GM12878 (cell line): ENCODE data around the gene AMZ2.
A peak's percentile ranks its signal among the peaks of the same experiment; 100 is the strongest.

Experiments
- CHD2 ChIP-seq: IDR thresholded peaks from 2 replicates; pipeline ENCODE4 v1.6.1; 2011; ENCODE audit warnings: low read depth, low read length, improper control_type of control experiment, borderline replicate concordance
- CHD4 ChIP-seq: fragments of 200-600 bp; sonication (generic); IDR thresholded peaks from 2 replicates; pipeline ENCODE4 v1.6.1; 2016; ENCODE audit warnings: mild to moderate bottlenecking
- CREM ChIP-seq: IDR thresholded peaks from 2 replicates; pipeline ENCODE4 v1.6.1; 2014; ENCODE audit warnings: antibody characterized with exemption, low read depth
- EP300 ChIP-seq, 2 experiments: fragments of 150-350 bp in 1 of 2; IDR thresholded peaks; 2 replicates each; pipeline ENCODE4 v1.6.1; 2011 to 2012; ENCODE audit warnings: low read depth in 2 of 2, low read length in 2 of 2, borderline replicate concordance in 1 of 2, improper control_type of control experiment in 1 of 2, inconsistent platforms in 1 of 2; ENCODE audit not compliant: control insufficient read depth in 1 of 2
- EZH2 ChIP-seq: IDR thresholded peaks from 2 replicates; pipeline ENCODE4 v1.6.1; 2012; ENCODE audit warnings: low read depth, mild to moderate bottlenecking, control low read depth, inconsistent platforms, low read length, borderline replicate concordance; ENCODE audit not compliant: control insufficient read depth
- GABPA ChIP-seq: IDR thresholded peaks from 2 replicates; pipeline ENCODE4 v1.6.1; 2014; ENCODE audit warnings: antibody characterized with exemption, low read depth, mild to moderate bottlenecking, inconsistent platforms
- NFYB ChIP-seq: IDR thresholded peaks from 2 replicates; pipeline ENCODE4 v1.6.1; 2011; ENCODE audit warnings: low read depth, mild to moderate bottlenecking, low read length, improper control_type of control experiment, moderate library complexity; ENCODE audit not compliant: insufficient read depth
- POLR2A ChIP-seq: IDR thresholded peaks from 2 replicates; pipeline ENCODE4 v1.6.1; 2011; ENCODE audit warnings: low read depth, mild to moderate bottlenecking, low read length
- TF ChIP-seq, protein P1 (sequence below), 3 experiments: IDR thresholded peaks in 2 of 3; conservative IDR thresholded peaks in 1 of 3; 2 replicates each; pipeline ENCODE4 v1.5.1; 2011; ENCODE audit warnings: low read depth in 3 of 3, low read length in 3 of 3, mild to moderate bottlenecking in 3 of 3, control low read depth in 2 of 3, moderate library complexity in 2 of 3, inconsistent platforms in 1 of 3, mixed read lengths in 1 of 3; ENCODE audit not compliant: control insufficient read depth in 2 of 3, insufficient read depth in 1 of 3; ENCODE audit errors: extremely low read depth in 1 of 3
- TF ChIP-seq, protein P2 (sequence below): IDR thresholded peaks from 2 replicates; pipeline ENCODE4 v1.6.1; 2012; ENCODE audit warnings: low read depth, low read length, improper control_type of control experiment
- TF ChIP-seq, protein P3 (sequence below): IDR thresholded peaks from 2 replicates; pipeline ENCODE4 v1.6.1; 2012; ENCODE audit warnings: mild to moderate bottlenecking, low read depth, low read length
- TF ChIP-seq, protein P4 (sequence below): IDR thresholded peaks from 2 replicates; pipeline ENCODE4 v1.6.1; 2012; ENCODE audit warnings: improper control_type of control experiment, low read depth, low read length; ENCODE audit not compliant: insufficient replicate concordance

DNA sequence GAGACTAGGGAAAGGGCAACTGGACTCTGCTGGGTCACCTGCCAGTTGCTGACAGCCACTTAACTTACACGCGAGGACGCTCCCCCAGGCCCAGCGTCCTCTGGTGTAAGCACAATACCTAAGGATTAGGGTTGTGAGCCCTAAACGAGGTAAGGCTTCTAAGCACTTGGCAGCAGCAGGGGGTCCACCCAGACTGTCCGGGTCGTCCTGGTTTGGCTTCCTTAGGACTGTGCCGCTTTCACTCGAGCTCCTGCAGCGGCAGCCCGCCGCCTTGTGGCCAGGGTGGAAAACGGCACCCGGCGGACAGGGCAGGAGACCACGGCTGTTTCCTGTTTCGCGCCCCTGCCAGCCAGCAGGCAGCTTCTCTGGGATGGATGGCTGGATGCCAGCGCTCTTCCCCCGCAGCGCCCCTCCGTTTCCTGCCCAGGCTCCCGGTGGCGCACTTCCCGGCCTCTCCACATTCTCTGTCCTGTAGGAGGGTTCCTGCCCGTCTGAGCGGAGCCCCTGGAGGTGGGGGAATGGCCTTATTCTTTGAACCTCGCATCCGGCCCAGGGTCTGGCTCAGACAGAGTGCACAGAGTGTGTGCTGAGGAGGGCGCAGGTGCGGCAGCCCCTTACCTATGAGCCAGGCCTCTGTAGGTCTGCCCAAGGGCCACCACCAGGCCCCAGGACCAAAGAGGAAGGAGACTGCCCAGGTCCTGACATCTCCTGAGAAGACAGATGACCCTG lies 47.0 kb upstream of the AMZ2 start:
- TF ChIP-seq POLR2A (no peak), NFYB (no peak), CREM (no peak), EP300 (IDR thresholded peaks at IDR 0.05; ENCODE audit: borderline replicate concordance in 1 of 2, control insufficient read depth in 1 of 2, low read depth in 2 of 2, low read length in 2 of 2) (no peak), EZH2 (no peak), GABPA (no peak), CHD2 (no peak), CHD4 (no peak)
- TF ChIP-seq, protein P1, sequence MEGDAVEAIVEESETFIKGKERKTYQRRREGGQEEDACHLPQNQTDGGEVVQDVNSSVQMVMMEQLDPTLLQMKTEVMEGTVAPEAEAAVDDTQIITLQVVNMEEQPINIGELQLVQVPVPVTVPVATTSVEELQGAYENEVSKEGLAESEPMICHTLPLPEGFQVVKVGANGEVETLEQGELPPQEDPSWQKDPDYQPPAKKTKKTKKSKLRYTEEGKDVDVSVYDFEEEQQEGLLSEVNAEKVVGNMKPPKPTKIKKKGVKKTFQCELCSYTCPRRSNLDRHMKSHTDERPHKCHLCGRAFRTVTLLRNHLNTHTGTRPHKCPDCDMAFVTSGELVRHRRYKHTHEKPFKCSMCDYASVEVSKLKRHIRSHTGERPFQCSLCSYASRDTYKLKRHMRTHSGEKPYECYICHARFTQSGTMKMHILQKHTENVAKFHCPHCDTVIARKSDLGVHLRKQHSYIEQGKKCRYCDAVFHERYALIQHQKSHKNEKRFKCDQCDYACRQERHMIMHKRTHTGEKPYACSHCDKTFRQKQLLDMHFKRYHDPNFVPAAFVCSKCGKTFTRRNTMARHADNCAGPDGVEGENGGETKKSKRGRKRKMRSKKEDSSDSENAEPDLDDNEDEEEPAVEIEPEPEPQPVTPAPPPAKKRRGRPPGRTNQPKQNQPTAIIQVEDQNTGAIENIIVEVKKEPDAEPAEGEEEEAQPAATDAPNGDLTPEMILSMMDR (IDR thresholded peaks at IDR 0.05 in 2 of 3, conservative IDR thresholded peaks at IDR 0.05 in 1 of 3; ENCODE audit: control insufficient read depth in 2 of 3, extremely low read depth in 1 of 3, insufficient read depth in 1 of 3, low read depth in 3 of 3, low read length in 3 of 3), result peak; percentile 86 to 97 (median 90)
- TF ChIP-seq, protein P2, sequence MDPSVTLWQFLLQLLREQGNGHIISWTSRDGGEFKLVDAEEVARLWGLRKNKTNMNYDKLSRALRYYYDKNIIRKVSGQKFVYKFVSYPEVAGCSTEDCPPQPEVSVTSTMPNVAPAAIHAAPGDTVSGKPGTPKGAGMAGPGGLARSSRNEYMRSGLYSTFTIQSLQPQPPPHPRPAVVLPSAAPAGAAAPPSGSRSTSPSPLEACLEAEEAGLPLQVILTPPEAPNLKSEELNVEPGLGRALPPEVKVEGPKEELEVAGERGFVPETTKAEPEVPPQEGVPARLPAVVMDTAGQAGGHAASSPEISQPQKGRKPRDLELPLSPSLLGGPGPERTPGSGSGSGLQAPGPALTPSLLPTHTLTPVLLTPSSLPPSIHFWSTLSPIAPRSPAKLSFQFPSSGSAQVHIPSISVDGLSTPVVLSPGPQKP, result no peak
- TF ChIP-seq, protein P3, sequence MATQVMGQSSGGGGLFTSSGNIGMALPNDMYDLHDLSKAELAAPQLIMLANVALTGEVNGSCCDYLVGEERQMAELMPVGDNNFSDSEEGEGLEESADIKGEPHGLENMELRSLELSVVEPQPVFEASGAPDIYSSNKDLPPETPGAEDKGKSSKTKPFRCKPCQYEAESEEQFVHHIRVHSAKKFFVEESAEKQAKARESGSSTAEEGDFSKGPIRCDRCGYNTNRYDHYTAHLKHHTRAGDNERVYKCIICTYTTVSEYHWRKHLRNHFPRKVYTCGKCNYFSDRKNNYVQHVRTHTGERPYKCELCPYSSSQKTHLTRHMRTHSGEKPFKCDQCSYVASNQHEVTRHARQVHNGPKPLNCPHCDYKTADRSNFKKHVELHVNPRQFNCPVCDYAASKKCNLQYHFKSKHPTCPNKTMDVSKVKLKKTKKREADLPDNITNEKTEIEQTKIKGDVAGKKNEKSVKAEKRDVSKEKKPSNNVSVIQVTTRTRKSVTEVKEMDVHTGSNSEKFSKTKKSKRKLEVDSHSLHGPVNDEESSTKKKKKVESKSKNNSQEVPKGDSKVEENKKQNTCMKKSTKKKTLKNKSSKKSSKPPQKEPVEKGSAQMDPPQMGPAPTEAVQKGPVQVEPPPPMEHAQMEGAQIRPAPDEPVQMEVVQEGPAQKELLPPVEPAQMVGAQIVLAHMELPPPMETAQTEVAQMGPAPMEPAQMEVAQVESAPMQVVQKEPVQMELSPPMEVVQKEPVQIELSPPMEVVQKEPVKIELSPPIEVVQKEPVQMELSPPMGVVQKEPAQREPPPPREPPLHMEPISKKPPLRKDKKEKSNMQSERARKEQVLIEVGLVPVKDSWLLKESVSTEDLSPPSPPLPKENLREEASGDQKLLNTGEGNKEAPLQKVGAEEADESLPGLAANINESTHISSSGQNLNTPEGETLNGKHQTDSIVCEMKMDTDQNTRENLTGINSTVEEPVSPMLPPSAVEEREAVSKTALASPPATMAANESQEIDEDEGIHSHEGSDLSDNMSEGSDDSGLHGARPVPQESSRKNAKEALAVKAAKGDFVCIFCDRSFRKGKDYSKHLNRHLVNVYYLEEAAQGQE, result no peak
- TF ChIP-seq, protein P4, sequence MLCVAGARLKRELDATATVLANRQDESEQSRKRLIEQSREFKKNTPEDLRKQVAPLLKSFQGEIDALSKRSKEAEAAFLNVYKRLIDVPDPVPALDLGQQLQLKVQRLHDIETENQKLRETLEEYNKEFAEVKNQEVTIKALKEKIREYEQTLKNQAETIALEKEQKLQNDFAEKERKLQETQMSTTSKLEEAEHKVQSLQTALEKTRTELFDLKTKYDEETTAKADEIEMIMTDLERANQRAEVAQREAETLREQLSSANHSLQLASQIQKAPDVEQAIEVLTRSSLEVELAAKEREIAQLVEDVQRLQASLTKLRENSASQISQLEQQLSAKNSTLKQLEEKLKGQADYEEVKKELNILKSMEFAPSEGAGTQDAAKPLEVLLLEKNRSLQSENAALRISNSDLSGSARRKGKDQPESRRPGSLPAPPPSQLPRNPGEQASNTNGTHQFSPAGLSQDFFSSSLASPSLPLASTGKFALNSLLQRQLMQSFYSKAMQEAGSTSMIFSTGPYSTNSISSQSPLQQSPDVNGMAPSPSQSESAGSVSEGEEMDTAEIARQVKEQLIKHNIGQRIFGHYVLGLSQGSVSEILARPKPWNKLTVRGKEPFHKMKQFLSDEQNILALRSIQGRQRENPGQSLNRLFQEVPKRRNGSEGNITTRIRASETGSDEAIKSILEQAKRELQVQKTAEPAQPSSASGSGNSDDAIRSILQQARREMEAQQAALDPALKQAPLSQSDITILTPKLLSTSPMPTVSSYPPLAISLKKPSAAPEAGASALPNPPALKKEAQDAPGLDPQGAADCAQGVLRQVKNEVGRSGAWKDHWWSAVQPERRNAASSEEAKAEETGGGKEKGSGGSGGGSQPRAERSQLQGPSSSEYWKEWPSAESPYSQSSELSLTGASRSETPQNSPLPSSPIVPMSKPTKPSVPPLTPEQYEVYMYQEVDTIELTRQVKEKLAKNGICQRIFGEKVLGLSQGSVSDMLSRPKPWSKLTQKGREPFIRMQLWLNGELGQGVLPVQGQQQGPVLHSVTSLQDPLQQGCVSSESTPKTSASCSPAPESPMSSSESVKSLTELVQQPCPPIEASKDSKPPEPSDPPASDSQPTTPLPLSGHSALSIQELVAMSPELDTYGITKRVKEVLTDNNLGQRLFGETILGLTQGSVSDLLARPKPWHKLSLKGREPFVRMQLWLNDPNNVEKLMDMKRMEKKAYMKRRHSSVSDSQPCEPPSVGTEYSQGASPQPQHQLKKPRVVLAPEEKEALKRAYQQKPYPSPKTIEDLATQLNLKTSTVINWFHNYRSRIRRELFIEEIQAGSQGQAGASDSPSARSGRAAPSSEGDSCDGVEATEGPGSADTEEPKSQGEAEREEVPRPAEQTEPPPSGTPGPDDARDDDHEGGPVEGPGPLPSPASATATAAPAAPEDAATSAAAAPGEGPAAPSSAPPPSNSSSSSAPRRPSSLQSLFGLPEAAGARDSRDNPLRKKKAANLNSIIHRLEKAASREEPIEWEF, result no peak
